Right cardiac atrium (tissue), 5 donors: ENCODE measurements around the gene GFPT1. TPM values are rescaled to one million over a fixed set of nuclear protein-coding genes. Genes with fewer than 3 reads are reported as not detected.

Experiments
- ATAC-seq, 2 donors: fragments of 200-7000 bp; cut with Tn5 transposase; one replicate each; pipeline versions ENCODE4 v1.8.0 to v1.9.1; 2020; ENCODE audit warnings: moderate library complexity in 2 of 2, mild to moderate bottlenecking in 1 of 2
- DNase-seq, 3 donors: peaks; one replicate each; pipeline ENCODE4 v3.0.0-alpha.2; 2020
- H3K27ac ChIP-seq: one replicate; pipeline ENCODE4 v1.5.1; 2013; ENCODE audit warnings: mild to moderate bottlenecking, low read length, control low read depth, moderate library complexity
- H3K27me3 ChIP-seq: one replicate; pipeline ENCODE4 v1.6.1; 2013; ENCODE audit not compliant: control insufficient read depth, insufficient read depth
- H3K4me1 ChIP-seq: one replicate; pipeline ENCODE4 v1.6.1; 2013; ENCODE audit warnings: low read length; ENCODE audit not compliant: control insufficient read depth, insufficient read depth
- H3K4me3 ChIP-seq: one replicate; pipeline ENCODE4 v1.5.1; 2013; ENCODE audit warnings: low read length, control low read depth
- H3K9me3 ChIP-seq: one replicate; pipeline ENCODE4 v1.6.1; 2013; ENCODE audit warnings: low read length; ENCODE audit not compliant: control insufficient read depth
- WGBS: extraction: QIAGEN DNeasy Blood & Tissue Kit; methylation state at CpG from one replicate; pipeline ENCODE4 v1.1.7; 2013; 5-methylcytosine and 5-hydroxymethylcytosine counted together
- intact Hi-C, 4 donors: fragments of 100-400 bp; cut with DNase I; formaldehyde crosslinking; loops; one replicate each; pipeline versions ENCODE4 v1.11.0 to v1.14.0; 2022 to 2023
- polyA plus RNA-seq: library from polyadenylated mRNA; stranded (reverse); fragments of 200-250 nt; gene quantifications from one replicate; pipeline ENCODE4 v1.2.3, GENCODE V29; 2013
- total RNA-seq, 4 donors: library from RNA; stranded (reverse); fragmentation: NEBNext Ultra II Directional; extraction: Animal tissue kit (Norgen Biotek cat#: 25700); gene quantifications; one replicate each; pipeline ENCODE4 v1.2.1, GENCODE V29; 2021
- donor health status: healthy with polysubstance abuse.
- donor health status: DM: no; HTN: yes; CAD: no.
- donor health status: DM: no; HTN: no; CAD: no.
- donor health status: DM: no; HTN: yes; CAD: no; lungs with severe emphysema.
- donor health status: DM: yes; HTN: yes; CAD: no.

GFPT1 gene
- total and polyA plus RNA-seq, 5 donors: 7.2 to 53.3 (median 35.5) TPM

- no peaks in the 10 kb centered on the region for H3K27me3 ChIP-seq
- intact Hi-C loops: no loop called here
Observed at GRCh38 chr2:69383176-69383812, 3.7 kb downstream of the GFPT1 start.

GRCh38 chr2:69382547-69382946 is 4.5 kb downstream of the GFPT1 start:
- Histone ChIP-seq H3K27me3 (no peaks in the 10 kb centered on the region), H3K4me3 (no peak overlapping the region), H3K9me3 (no peaks in the 10 kb centered on the region), H3K27ac (no peak overlapping the region), H3K4me1 (no peaks in the 10 kb centered on the region)
- DNase-seq (no peak), ATAC-seq (no peak)
- intact Hi-C loops: no loop called here
- WGBS: 84% methylated on average over 2 of the region's 2 CpGs

More at GRCh38 chr2:69383176-69383812, 3.7 kb downstream of the GFPT1 start:
- Histone ChIP-seq H3K4me1 (no peaks in the 10 kb centered on the region), H3K9me3 (no peaks in the 10 kb centered on the region), H3K27ac (no peak overlapping the region), H3K4me3 (no peak overlapping the region)
- ATAC-seq (no peak), DNase-seq (no peak)
- 96% methylated on average over 7 of the region's 7 CpGs for WGBS

- Histone ChIP-seq H3K27ac (no peak overlapping the region), H3K9me3 (no peaks in the 10 kb centered on the region), H3K4me1 (no peaks in the 10 kb centered on the region), H3K27me3 (no peaks in the 10 kb centered on the region), H3K4me3 (no peak overlapping the region)
- intact Hi-C loops: no loop called here
- DNase-seq (no peak), ATAC-seq (peak in 1 of 2 donors; percentile 18)
- WGBS: 90% methylated on average over 1 of the region's 1 CpG
Observed at GRCh38 chr2:69381337-69381737, 5.7 kb downstream of the GFPT1 start.

- Histone ChIP-seq H3K4me1 (no peaks in the 10 kb centered on the region), H3K27ac (no peak overlapping the region), H3K4me3 (no peak overlapping the region), H3K27me3 (no peaks in the 10 kb centered on the region), H3K9me3 (no peaks in the 10 kb centered on the region)
- DNase-seq: no peak
- WGBS: 93% methylated on average over 12 of the region's 12 CpGs
- ATAC-seq: no peak
- intact Hi-C loops: no loop called here
Observed at GRCh38 chr2:69380072-69380917, 6.7 kb downstream of the GFPT1 start.

- ATAC-seq (peak in 1 of 2 donors; percentile 41), DNase-seq (no peak)
- Histone ChIP-seq H3K4me3 (no peak overlapping the region), H3K4me1 (no peaks in the 10 kb centered on the region), H3K27me3 (no peaks in the 10 kb centered on the region), H3K27ac (no peak overlapping the region), H3K9me3 (no peaks in the 10 kb centered on the region)
- intact Hi-C loops: no loop called here
- WGBS: 73% methylated on average over 6 of the region's 6 CpGs
Observed at GRCh38 chr2:69376403-69376802, 10.6 kb downstream of the GFPT1 start.

- ATAC-seq (peak; percentile 55 to 65), DNase-seq (no peak)
- Histone ChIP-seq H3K4me3 (no peak overlapping the region), H3K27me3 (no peaks in the 10 kb centered on the region), H3K4me1 (no peaks in the 10 kb centered on the region), H3K9me3 (no peaks in the 10 kb centered on the region), H3K27ac (no peak overlapping the region)
- intact Hi-C loops: no loop called here
- 74% methylated on average over 8 of the region's 8 CpGs for WGBS
Observed at GRCh38 chr2:69375494-69376353, 11.3 kb downstream of the GFPT1 start.

- DNase-seq (no peak), ATAC-seq (no peak)
- intact Hi-C loops: no loop called here
Observed at GRCh38 chr2:69372767-69373166, 14.3 kb downstream of the GFPT1 start.

GRCh38 chr2:69369802-69370201 is 17.2 kb downstream of the GFPT1 start:
- no peak overlapping the region for H3K4me3 ChIP-seq
- DNase-seq (no peak), ATAC-seq (no peak)
- WGBS: 89% methylated on average over 1 of the region's 1 CpG
- H3K27ac ChIP-seq: no peak overlapping the region
- H3K4me1 ChIP-seq: no peaks in the 10 kb centered on the region
- no peaks in the 10 kb centered on the region for H3K27me3 ChIP-seq
- H3K9me3 ChIP-seq: no peaks in the 10 kb centered on the region
- intact Hi-C loops: no loop called here

More at GRCh38 chr2:69372767-69373166, 14.3 kb downstream of the GFPT1 start:
- Histone ChIP-seq H3K27me3 (no peaks in the 10 kb centered on the region), H3K9me3 (no peaks in the 10 kb centered on the region), H3K4me1 (no peaks in the 10 kb centered on the region), H3K27ac (no peak overlapping the region), H3K4me3 (no peak overlapping the region)

- no peaks in the 10 kb centered on the region for H3K27me3 ChIP-seq
- intact Hi-C loops: no loop called here
- ATAC-seq: no peak
- DNase-seq: no peak
- no peak overlapping the region for H3K4me3 ChIP-seq
- H3K9me3 ChIP-seq: no peaks in the 10 kb centered on the region
- H3K4me1 ChIP-seq: no peaks in the 10 kb centered on the region
- H3K27ac ChIP-seq: no peak overlapping the region
- WGBS: 98% methylated on average over 7 of the region's 7 CpGs
Observed at GRCh38 chr2:69368588-69368987, 18.4 kb downstream of the GFPT1 start.

GRCh38 chr2:69359371-69359770 is 27.7 kb downstream of the GFPT1 start:
- H3K9me3 ChIP-seq: no peaks in the 10 kb centered on the region
- ATAC-seq (no peak), DNase-seq (no peak)
- H3K4me3 ChIP-seq: no peak overlapping the region
- no peaks in the 10 kb centered on the region for H3K4me1 ChIP-seq
- intact Hi-C loops: no loop called here
- H3K27ac ChIP-seq: no peak overlapping the region
- H3K27me3 ChIP-seq: no peaks in the 10 kb centered on the region

GRCh38 chr2:69358914-69359313 is 28.1 kb downstream of the GFPT1 start:
- H3K27me3 ChIP-seq: no peaks in the 10 kb centered on the region
- no peak for DNase-seq
- H3K4me1 ChIP-seq: no peaks in the 10 kb centered on the region
- no peak overlapping the region for H3K27ac ChIP-seq
- intact Hi-C loops: no loop called here
- ATAC-seq: no peak
- no peak overlapping the region for H3K4me3 ChIP-seq
- 59% methylated on average over 3 of the region's 3 CpGs for WGBS
- no peaks in the 10 kb centered on the region for H3K9me3 ChIP-seq
